GM12878 (cell line): ENCODE measurements around the gene ARHGEF11.

Experiments used
- ATF7 ChIP-seq: fragments of 450-650 bp; IDR thresholded peaks from 2 replicates; pipeline ENCODE4 v1.6.1; 2016; ENCODE audit warnings: low read depth, mild to moderate bottlenecking
- BRCA1 ChIP-seq: IDR thresholded peaks from 2 replicates; pipeline ENCODE4 v1.6.1; 2011; ENCODE audit warnings: low read depth, low read length, improper control_type of control experiment
- ELK1 ChIP-seq: IDR thresholded peaks from 2 replicates; pipeline ENCODE4 v1.6.1; 2012; ENCODE audit warnings: low read depth, low read length, improper control_type of control experiment
- POU2F2 ChIP-seq: IDR thresholded peaks from 3 replicates; pipeline ENCODE4 v1.6.1; 2011; ENCODE audit warnings: low read depth, mild to moderate bottlenecking, low read length, borderline replicate concordance
- RFX5 ChIP-seq: IDR thresholded peaks from 2 replicates; pipeline ENCODE4 v1.6.1; 2011; ENCODE audit warnings: low read depth, low read length, improper control_type of control experiment
- USF2 ChIP-seq: IDR thresholded peaks from 2 replicates; pipeline ENCODE4 v1.6.1; 2011; ENCODE audit warnings: low read depth, low read length, improper control_type of control experiment, borderline replicate concordance
- TF ChIP-seq, protein P1 (sequence below), 3 experiments: IDR thresholded peaks in 2 of 3; conservative IDR thresholded peaks in 1 of 3; 2 replicates each; pipeline ENCODE4 v1.5.1; 2011; ENCODE audit warnings: low read depth in 3 of 3, low read length in 3 of 3, mild to moderate bottlenecking in 3 of 3, control low read depth in 2 of 3, moderate library complexity in 2 of 3, inconsistent platforms in 1 of 3, mixed read lengths in 1 of 3; ENCODE audit not compliant: control insufficient read depth in 2 of 3, insufficient read depth in 1 of 3; ENCODE audit errors: extremely low read depth in 1 of 3
- TF ChIP-seq, protein P2 (sequence below): IDR thresholded peaks from 2 replicates; pipeline ENCODE4 v1.6.1; 2012; ENCODE audit warnings: low read depth, low read length, improper control_type of control experiment

- TF ChIP-seq, protein P1, sequence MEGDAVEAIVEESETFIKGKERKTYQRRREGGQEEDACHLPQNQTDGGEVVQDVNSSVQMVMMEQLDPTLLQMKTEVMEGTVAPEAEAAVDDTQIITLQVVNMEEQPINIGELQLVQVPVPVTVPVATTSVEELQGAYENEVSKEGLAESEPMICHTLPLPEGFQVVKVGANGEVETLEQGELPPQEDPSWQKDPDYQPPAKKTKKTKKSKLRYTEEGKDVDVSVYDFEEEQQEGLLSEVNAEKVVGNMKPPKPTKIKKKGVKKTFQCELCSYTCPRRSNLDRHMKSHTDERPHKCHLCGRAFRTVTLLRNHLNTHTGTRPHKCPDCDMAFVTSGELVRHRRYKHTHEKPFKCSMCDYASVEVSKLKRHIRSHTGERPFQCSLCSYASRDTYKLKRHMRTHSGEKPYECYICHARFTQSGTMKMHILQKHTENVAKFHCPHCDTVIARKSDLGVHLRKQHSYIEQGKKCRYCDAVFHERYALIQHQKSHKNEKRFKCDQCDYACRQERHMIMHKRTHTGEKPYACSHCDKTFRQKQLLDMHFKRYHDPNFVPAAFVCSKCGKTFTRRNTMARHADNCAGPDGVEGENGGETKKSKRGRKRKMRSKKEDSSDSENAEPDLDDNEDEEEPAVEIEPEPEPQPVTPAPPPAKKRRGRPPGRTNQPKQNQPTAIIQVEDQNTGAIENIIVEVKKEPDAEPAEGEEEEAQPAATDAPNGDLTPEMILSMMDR (IDR thresholded peaks at IDR 0.05 in 2 of 3, conservative IDR thresholded peaks at IDR 0.05 in 1 of 3; ENCODE audit: control insufficient read depth in 2 of 3, extremely low read depth in 1 of 3, insufficient read depth in 1 of 3, low read depth in 3 of 3, low read length in 3 of 3) = no peak
- TF ChIP-seq RFX5 = no peak
- no peak for TF ChIP-seq ELK1
- TF ChIP-seq POU2F2 = no peak
- TF ChIP-seq, protein P2, sequence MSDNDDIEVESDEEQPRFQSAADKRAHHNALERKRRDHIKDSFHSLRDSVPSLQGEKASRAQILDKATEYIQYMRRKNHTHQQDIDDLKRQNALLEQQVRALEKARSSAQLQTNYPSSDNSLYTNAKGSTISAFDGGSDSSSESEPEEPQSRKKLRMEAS = no peak
- TF ChIP-seq BRCA1 = no peak
- no peak for TF ChIP-seq USF2
- no peak for TF ChIP-seq ATF7
These were observed 97.6 kb downstream of the ARHGEF11 start for GRCh38 chr1:156947818-156948525.
